IMR-90 (cell line): Measurements from ENCODE around the gene CACNA2D3. TPM values are rescaled to one million over a fixed set of nuclear protein-coding genes. Genes with fewer than 3 reads are reported as not detected.

Experiments
- ATAC-seq: fragments of 200-7000 bp; cut with Tn5 transposase; 2 replicates; pipeline ENCODE4 v1.9.1; 2020; ENCODE audit warnings: low read depth, mild to moderate bottlenecking, moderate library complexity
- BruUV-seq: library from RNA; stranded (reverse); fragments of 400-500 nt; replicated peaks from 2 replicates; lab custom pipeline; 2021; lab: Mats Ljungman, UMichigan
- CTCF ChIA-PET: fragments of 300-600 bp; formaldehyde crosslinking; extraction: SDS; loops from one replicate; lab custom pipeline; 2021; ENCODE audit warnings: antibody characterized with exemption; lab: Yijun Ruan, JAX
- POLR2A ChIA-PET: fragments of 300-600 bp; sonication (Branson Sonifier 250); formaldehyde crosslinking; loops from one replicate; lab custom pipeline; 2022; ENCODE audit warnings: antibody characterized with exemption; ENCODE audit not compliant: unreplicated experiment; lab: Charles Lee
- DNase-seq: peaks from one replicate; pipeline ENCODE4 v3.0.0; 2013
- H2AFZ ChIP-seq: replicated peaks from 2 replicates; pipeline ENCODE3; 2013; ENCODE audit warnings: low read length, mild to moderate bottlenecking; ENCODE audit not compliant: poor library complexity
- H2AK5ac ChIP-seq: 2 replicates; pipeline ENCODE4 v1.6.1; 2013; ENCODE audit warnings: low read depth, low read length, inconsistent platforms
- H2AK9ac ChIP-seq: replicated peaks from 2 replicates; pipeline ENCODE3; 2013; ENCODE audit warnings: mild to moderate bottlenecking, low read depth, low read length, moderate library complexity; ENCODE audit not compliant: poor library complexity
- H2BK120ac ChIP-seq: 2 replicates; pipeline ENCODE4 v1.6.1; 2013; ENCODE audit warnings: low read depth, low read length, inconsistent platforms
- H2BK15ac ChIP-seq: 3 replicates; pipeline ENCODE4 v1.6.1; 2013; ENCODE audit warnings: low read depth, low read length, inconsistent platforms
- H2BK20ac ChIP-seq: 2 replicates; pipeline ENCODE4 v1.6.1; 2013; ENCODE audit warnings: low read depth, mild to moderate bottlenecking, inconsistent platforms, low read length, moderate library complexity
- H2BK5ac ChIP-seq: 2 replicates; pipeline ENCODE4 v1.6.1; 2013; ENCODE audit warnings: mild to moderate bottlenecking, low read depth, low read length, inconsistent platforms; ENCODE audit not compliant: poor library complexity, severe bottlenecking
- H3K14ac ChIP-seq: replicated peaks from 2 replicates; pipeline ENCODE4 v1.6.1; 2013; ENCODE audit warnings: low read depth, low read length, inconsistent platforms
- H3K18ac ChIP-seq: 2 replicates; pipeline ENCODE4 v1.6.1; 2013; ENCODE audit warnings: low read depth, low read length, control low read depth
- H3K23ac ChIP-seq: 2 replicates; pipeline ENCODE4 v1.6.1; 2013; ENCODE audit warnings: low read depth, low read length, inconsistent platforms
- H3K27ac ChIP-seq: 2 replicates; pipeline ENCODE4 v1.5.1; 2013; ENCODE audit warnings: mild to moderate bottlenecking, control low read depth, low read length; ENCODE audit not compliant: insufficient read depth
- H3K27me3 ChIP-seq: 2 replicates; pipeline ENCODE4 v1.6.1; 2013; ENCODE audit warnings: low read length; ENCODE audit not compliant: control insufficient read depth, insufficient read depth
- H3K36me3 ChIP-seq: 2 replicates; pipeline ENCODE4 v1.6.1; 2013; ENCODE audit warnings: low read length, mixed read lengths; ENCODE audit not compliant: control insufficient read depth, insufficient read depth
- H3K4ac ChIP-seq: 2 replicates; pipeline ENCODE4 v1.6.1; 2013; ENCODE audit warnings: low read depth, low read length, inconsistent platforms
- H3K4me1 ChIP-seq: 2 replicates; pipeline ENCODE4 v1.6.1; 2013; ENCODE audit warnings: low read length, mixed read lengths; ENCODE audit not compliant: control insufficient read depth, insufficient read depth
- H3K4me2 ChIP-seq: 2 replicates; pipeline ENCODE4 v1.6.1; 2013; ENCODE audit warnings: low read depth, mild to moderate bottlenecking, control low read depth, low read length, moderate library complexity
- H3K4me3 ChIP-seq: 2 replicates; pipeline ENCODE4 v1.5.1; 2013; ENCODE audit warnings: low read depth, mild to moderate bottlenecking, control low read depth, low read length, moderate library complexity; ENCODE audit not compliant: insufficient read depth
- H3K56ac ChIP-seq: 2 replicates; pipeline ENCODE4 v1.6.1; 2013; ENCODE audit warnings: low read length, inconsistent platforms; ENCODE audit not compliant: insufficient read depth; ENCODE audit errors: extremely low read depth
- H3K79me1 ChIP-seq, 2 experiments: 2 replicates each; pipeline ENCODE4 v1.6.1; 2013; ENCODE audit warnings: low read length in 2 of 2, inconsistent platforms in 1 of 2, low read depth in 1 of 2
- H3K9ac ChIP-seq: 2 replicates; pipeline ENCODE4 v1.6.1; 2013; ENCODE audit warnings: low read depth, low read length, control low read depth
- H3K9me1 ChIP-seq: 2 replicates; pipeline ENCODE4 v1.6.1; 2013; ENCODE audit warnings: low read length, inconsistent platforms; ENCODE audit not compliant: insufficient read depth
- H3K9me3 ChIP-seq: 2 replicates; pipeline ENCODE4 v1.6.1; 2013; ENCODE audit warnings: low read length; ENCODE audit not compliant: control insufficient read depth, insufficient read depth
- H4K20me1 ChIP-seq: 2 replicates; pipeline ENCODE4 v1.6.1; 2013; ENCODE audit warnings: low read length, inconsistent platforms; ENCODE audit not compliant: insufficient read depth
- H4K5ac ChIP-seq: 2 replicates; pipeline ENCODE4 v1.6.1; 2013; ENCODE audit warnings: mild to moderate bottlenecking, low read depth, low read length, control low read depth
- H4K8ac ChIP-seq, 2 experiments: 2 replicates each; pipeline ENCODE4 v1.6.1; 2013; ENCODE audit warnings: low read depth in 2 of 2, low read length in 2 of 2, control low read depth in 1 of 2, inconsistent platforms in 1 of 2
- H4K91ac ChIP-seq: 2 replicates; pipeline ENCODE4 v1.6.1; 2013; ENCODE audit warnings: low read depth, low read length, inconsistent platforms; ENCODE audit not compliant: insufficient read depth
- WGBS, 2 experiments: methylation state at CpG; one replicate each; pipeline versions ENCODE4 v1.1.5 to v1.1.7; 2013; ENCODE audit warnings: missing lambda C conversion rate in 2 of 2; ENCODE audit not compliant: insufficient read length in 1 of 2; ENCODE audit errors: extremely low coverage in 2 of 2; 5-methylcytosine and 5-hydroxymethylcytosine counted together
- dilution Hi-C: fragments of 300-500 bp; cut with HindIII; formaldehyde crosslinking; loops from one replicate; pipeline ENCODE4 v1.14.3; 2018; ENCODE audit warnings: low sequenced_read_pairs; ENCODE audit not compliant: unreplicated experiment
- in situ Hi-C: fragments of 300-500 bp; cut with MboI; formaldehyde crosslinking; loops from 3 replicates; pipeline ENCODE4 v1.14.3; 2019; ENCODE audit warnings: low sequenced_read_pairs, inconsistent platforms, mixed read lengths
- intact Hi-C: fragments of 100-400 bp; cut with micrococcal nuclease; formaldehyde crosslinking; loops from 2 replicates; pipeline ENCODE4 v1.10.0; 2022
- polyA plus RNA-seq, 3 experiments: library from polyadenylated mRNA; depleted of rRNA; stranded (reverse); fragments of >200 nt; gene quantifications; 2 replicates each; pipeline ENCODE4 v1.2.3, GENCODE V29; 2012; ENCODE audit warnings: low replicate concordance in 1 of 3
- total RNA-seq: library from RNA; depleted of rRNA; stranded (reverse); fragments of >200 nt; gene quantifications from 2 replicates; pipeline ENCODE4 v1.2.3, GENCODE V29; 2012
- TF ChIP-seq, protein P1 (sequence below): conservative IDR thresholded peaks from 2 replicates; pipeline ENCODE4 v1.5.1; 2012; ENCODE audit warnings: mild to moderate bottlenecking, low read depth, low read length, improper control_type of control experiment

The CACNA2D3 gene
- total and polyA plus RNA-seq, 2 of the 4 experiments (the other 2 are of a cell fraction) = 0.36 to 0.41 TPM

- WGBS, 2 experiments = 20% methylated on average over 1 of the region's 5 CpGs; no CpG with 5 or more reads in 1 of the 2 experiments
- Histone ChIP-seq H2AFZ (no peak overlapping the region), H3K56ac (no peak overlapping the region), H3K4me2 (no peak overlapping the region), H3K4ac (no peak overlapping the region), H3K27me3 (no peaks in the 10 kb centered on the region), H3K27ac (no peak overlapping the region), H2BK20ac (no peak overlapping the region), H3K4me1 (no peaks in the 10 kb centered on the region), H4K8ac (no peak overlapping the region), H3K9me3 (peaks cover 13% of the 10 kb centered on the region), H2AK5ac (no peak overlapping the region), H3K79me1 (no peaks in the 10 kb centered on the region), H2BK15ac (no peak overlapping the region), H2BK120ac (no peak overlapping the region), H2BK5ac (no peak overlapping the region), H3K23ac (no peak overlapping the region), H3K14ac (no peak overlapping the region), H3K9ac (no peak overlapping the region), H2AK9ac (no peak overlapping the region), H3K4me3 (no peak overlapping the region), H4K20me1 (no peaks in the 10 kb centered on the region), H3K9me1 (no peaks in the 10 kb centered on the region), H3K36me3 (no peaks in the 10 kb centered on the region), H4K5ac (no peak overlapping the region), H3K18ac (no peak overlapping the region), H4K91ac (no peak overlapping the region)
- BruUV-seq = no TSS peak
- DNase-seq (no peak), ATAC-seq (no peak)
- POLR2A ChIA-PET = no interaction called here
- TF ChIP-seq, protein P1, sequence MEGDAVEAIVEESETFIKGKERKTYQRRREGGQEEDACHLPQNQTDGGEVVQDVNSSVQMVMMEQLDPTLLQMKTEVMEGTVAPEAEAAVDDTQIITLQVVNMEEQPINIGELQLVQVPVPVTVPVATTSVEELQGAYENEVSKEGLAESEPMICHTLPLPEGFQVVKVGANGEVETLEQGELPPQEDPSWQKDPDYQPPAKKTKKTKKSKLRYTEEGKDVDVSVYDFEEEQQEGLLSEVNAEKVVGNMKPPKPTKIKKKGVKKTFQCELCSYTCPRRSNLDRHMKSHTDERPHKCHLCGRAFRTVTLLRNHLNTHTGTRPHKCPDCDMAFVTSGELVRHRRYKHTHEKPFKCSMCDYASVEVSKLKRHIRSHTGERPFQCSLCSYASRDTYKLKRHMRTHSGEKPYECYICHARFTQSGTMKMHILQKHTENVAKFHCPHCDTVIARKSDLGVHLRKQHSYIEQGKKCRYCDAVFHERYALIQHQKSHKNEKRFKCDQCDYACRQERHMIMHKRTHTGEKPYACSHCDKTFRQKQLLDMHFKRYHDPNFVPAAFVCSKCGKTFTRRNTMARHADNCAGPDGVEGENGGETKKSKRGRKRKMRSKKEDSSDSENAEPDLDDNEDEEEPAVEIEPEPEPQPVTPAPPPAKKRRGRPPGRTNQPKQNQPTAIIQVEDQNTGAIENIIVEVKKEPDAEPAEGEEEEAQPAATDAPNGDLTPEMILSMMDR = no peak
- intact Hi-C loops (no loop called here), in situ Hi-C loops (no loop called here), dilution Hi-C loops (no loop called here)
- CTCF ChIA-PET = no interaction called here
Observed at GRCh38 chr3:54355800-54356199, 233.4 kb downstream of the CACNA2D3 start.
